HG03060 (cell line): ENCODE measurements around the gene POTEH.
"Not testable (repeated sequence)": the region's sequence is repeated elsewhere in the genome, so short reads cannot be mapped to it uniquely, and the experiment has no call there.

Experiments
- ATAC-seq: cut with Tn5 transposase; IDR thresholded peaks from one replicate; pipeline ENCODE4 v1.9.1; 2021; ENCODE audit warnings: low read depth, moderate number of reproducible peaks; ENCODE audit not compliant: unreplicated experiment

Gene POTEH

DNA sequence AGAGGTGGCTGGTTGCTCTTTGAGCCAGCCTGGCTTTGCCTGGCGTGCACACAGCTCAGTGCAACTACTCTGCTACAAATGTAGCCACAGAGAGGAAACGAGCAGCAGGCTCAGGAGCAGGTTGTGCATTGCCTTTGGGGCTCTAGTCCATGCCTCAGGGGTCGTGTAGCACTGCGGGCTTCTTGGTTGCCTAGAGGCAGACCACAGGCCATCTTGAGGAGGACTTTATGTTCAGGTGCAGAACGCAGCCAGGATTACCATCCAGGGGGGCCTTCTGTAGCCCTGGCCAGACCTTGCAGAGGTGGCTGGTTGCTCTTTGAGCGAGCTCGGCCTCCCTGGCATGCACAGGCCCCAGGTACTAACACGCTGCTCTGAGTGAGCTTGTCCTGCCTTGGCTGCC lies 41.2 kb downstream of the POTEH start:
- not testable (repeated sequence) for ATAC-seq

DNA sequence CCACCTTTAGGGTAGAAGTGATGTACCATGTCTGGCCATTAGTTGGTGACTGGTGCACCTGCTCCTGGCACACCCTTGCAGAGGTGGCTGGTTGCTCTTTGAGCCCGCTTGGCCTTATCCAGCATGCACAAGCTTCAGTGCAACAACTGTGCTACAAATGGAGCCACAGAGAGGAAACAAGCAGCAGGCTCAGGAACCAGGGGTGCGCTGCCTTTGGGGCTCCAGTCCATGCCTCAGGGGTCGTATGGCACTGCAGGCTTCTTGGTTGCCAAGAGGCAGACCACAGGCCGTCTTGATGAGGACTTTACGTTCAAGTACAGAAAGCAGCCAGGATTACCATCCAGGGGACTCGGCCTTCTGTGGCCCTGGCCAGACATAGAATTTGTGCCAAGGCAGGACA lies 44.6 kb downstream of the POTEH start:
- not testable (repeated sequence) for ATAC-seq

DNA sequence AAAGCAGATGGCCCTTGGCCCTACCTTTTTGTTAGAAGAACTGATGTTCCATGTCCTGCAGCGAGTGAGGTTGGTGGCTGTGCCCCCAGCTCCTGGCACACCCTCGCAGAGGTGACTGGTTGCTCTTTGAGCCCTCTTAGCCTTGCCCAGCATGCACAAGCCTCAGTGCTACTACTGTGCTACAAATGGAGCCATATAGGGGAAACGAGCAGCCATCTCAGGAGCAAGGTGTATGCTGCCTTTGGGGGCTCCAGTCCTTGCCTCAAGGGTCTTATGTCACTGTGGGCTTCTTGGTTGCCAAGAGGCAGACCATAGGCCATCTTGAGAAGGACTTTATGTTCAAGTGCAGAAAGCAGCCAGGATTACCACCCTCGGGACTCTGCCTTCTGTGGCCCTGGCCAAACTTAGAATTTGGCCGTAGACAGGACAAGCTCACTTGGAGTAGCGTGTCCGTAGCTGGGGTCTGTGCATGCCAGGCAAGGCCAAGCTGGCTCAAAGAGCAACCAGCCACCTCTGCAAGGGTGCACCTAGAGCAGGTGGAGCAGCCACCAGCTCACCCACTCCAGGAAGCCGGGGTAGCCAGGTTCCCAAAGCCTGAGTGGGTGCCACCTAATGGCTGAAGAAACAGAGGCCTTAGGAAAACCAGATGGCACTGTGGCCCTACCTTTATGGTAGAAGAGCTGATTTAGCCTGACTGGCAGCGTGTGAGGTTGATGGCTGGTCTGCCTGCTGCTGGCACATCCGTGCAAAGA lies 48.5 kb downstream of the POTEH start:
- not testable (repeated sequence) for ATAC-seq

DNA sequence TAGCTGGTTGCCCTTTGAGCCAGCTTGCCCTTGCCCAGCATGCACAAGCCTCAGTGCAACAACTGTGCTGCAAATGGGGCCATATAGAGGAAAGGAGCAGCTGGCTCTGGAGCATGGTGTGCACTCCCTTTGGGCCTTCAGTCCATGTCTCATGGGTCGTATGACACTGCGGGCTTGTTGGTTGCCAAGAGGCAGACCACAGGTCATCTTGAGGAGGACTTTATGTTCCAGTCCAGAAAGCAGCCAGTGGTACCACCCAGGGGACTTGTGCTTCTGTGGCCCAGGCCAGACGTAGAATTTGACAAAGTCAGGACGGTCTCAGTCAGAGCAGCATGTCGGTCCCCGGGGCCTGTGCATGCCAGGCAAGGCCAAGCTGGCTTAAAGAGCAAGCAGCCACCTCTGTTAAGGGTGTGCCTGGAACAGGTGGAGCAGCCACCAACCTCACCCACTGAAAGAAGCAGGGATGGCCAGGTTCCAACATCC lies 49.1 kb downstream of the POTEH start:
- ATAC-seq: not testable (repeated sequence)

DNA sequence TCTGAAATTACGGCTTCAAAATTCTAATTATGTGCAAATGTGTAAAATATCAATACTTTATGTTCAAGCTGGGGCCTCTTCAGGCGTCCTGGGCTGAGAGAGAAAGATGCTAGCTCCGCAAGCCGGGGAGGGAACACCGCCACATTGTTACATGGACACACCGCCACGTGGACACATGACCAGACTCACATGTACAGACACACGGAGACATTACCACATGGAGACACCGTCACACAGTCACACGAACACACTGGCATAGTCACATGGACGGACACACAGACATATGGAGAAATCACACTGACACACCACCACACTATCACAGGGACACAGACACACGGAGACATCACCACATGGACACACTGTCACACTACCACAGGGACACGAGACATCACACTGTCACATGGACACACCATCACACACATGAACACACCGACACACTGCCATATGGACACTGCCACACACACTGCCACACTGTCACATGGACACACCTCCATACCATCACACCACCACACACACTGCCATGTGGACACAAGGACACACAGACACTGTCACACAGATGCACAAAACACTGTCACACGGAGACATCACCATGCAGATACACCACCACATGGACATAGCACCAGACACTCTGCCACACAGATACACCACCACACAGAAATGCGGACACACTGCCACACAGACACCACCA lies 58.0 kb downstream of the POTEH start:
- not testable (repeated sequence) for ATAC-seq

DNA sequence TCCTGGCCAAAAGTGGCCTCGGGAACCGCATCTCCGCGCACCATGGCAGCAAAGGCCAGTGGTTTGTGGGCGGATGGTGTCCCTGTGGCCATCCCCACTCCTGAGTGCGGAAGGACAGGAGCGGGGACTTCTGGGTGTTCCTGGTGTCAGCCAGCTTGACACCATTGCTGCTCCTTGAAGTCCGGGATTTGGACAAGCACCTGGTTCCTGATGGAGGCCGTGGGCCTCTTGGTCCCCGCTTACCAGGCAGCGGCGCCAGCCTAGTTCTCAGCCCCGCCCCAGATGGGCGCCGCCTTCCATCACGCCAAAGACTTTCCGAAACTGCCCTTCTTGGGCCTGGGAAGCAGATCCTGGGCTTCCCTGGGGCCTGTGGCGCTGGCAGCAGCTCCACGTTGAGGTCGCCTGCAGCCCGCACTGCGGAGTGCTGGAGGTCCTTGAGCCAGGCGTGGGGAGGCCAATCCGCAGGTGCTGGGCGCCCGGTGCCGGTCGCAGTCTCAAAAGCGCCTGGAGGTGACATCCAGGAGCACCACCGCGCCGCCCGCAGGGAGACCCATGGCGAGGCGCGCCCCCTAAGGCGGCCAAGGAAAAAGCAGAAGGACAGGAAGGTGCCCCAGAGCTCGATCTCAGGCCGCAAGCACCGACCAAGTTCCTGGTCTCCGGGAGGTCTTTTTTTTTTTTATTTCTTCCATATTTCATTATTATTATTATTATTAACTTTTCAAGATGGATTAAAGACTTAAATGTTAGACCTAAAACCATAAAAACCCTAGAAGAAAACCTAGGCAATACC lies 59.5 kb downstream of the POTEH start:
- not testable (repeated sequence) for ATAC-seq

DNA sequence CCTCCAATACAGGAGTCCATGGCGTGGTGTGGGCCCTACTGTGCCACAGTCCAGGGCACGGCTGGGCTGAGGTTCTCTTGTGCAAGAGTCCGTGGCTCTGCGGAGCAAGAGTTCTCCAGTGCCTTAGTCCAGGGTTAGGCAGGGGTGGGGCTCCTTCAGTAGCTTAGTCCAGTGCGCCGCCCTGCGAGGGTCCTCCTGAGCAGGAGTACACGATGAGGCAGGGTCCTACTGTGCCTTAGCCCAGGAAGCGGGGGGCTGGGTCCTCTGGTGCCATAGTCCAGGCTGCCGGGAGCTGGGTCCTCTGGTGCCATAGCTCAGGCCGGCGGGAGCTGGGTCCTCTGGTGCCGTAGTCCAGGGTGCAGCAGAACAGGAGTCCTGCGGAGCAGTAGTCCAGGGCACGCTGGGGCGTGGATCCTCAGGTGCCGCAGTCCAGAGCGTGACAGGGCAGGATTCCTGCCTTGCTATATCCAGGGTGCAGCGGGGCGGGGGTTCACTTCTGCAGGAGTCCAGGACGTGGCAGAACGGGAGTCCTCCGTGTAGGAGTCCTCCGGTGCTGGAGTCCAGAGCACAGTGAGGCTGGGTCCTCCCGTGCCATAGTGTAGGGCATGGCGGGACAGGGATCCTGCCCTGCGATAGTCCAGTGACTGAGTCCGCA lies 69.7 kb downstream of the POTEH start:
- not testable (repeated sequence) for ATAC-seq

DNA sequence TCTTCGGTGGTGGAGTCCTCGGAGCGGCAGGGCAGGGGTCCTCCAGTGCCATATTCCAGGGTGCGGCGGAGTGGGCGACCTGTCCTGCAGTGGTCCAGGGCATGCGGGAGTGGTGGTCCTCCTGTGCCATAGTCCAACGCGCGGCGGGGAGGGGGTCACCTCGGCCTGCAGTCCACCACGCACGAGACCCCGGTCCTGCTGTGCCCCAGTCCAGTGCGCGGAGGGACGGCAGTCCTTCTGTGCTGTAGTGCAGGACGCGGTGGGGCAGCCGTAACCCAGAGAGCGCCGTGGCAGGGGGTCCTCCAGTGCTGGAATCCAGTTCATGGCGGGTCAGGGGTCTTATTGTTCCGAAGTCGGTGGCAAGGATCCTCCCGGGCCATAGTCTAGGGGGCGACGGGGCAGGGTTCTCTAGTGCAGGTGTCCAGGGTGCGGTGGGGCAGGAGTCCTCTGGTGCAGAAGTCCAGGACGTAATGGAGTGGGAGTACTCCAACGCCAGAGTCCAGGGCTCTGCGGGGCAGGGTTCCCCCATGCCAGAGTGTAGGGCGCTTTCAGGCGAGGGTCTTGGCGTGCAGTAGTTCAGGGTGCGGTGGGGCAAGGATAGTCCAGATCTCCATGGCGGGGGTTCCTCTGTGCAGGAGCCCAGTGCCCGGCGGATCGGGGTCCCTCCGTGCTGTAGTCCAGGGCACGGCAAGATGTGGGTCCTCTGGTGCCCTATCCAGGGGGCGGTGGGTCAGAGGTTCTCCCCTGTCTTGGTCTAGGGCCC lies 70.7 kb downstream of the POTEH start:
- ATAC-seq: not testable (repeated sequence)

DNA sequence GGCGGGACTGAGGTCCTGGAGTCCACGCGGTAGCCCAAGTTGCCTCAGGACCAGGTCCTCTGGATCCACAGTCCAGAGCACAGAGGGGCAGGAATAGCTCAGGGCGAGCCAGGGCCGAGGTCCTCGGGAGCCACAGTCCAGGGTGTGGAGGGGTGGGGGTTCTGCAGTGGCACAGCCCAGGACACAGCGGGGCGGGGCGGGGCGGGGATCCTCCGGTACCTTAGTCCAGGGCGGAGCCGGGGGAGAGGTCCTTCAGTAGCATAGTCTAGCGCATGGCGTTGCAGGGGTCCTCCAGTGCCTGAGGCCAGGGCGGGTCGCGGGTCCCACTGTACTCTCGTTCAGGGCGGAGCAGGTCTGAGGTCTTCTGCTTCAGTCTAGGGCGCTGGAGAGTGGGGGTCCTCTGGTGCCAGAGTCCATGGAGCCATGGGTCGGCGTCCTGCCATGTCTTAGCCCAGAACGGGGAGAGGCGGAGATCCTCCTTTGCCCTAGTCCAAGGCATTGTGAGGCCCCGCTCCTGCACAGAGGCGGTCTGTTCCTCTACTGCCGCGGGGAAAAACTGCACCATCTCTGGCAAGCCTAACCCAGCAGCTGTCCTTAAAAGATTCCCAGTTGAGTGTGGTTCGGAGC lies 71.4 kb downstream of the POTEH start:
- not testable (repeated sequence) for ATAC-seq

DNA sequence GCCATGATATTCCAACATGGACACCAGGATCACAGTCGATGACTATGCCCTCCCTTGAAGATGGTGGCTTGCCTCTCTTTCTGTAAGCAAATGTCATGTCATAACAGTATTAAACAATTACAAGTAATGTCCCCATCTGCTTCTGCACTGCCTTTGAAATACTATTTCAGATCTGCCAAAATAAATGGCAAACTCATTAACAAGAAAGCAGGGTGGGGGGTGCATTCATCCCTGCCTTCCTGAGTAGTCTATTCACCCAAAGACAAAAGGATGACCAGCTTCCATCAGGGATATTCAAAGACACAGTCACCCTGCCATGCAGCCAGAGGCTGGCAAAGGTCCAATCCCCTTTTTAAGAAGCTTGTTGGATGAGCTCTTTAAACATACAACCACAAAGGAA lies 73.7 kb downstream of the POTEH start:
- ATAC-seq: not testable (repeated sequence)
